MCF 10A (cell line): ENCODE data around the gene SCN2B. TPM values are rescaled to one million over a fixed set of nuclear protein-coding genes. Genes with fewer than 3 reads are reported as not detected.
A peak's percentile ranks its signal among the peaks of the same experiment; 100 is the strongest.

ENCODE experiments used
- BruUV-seq: library from RNA; stranded (reverse); fragments of 400-500 nt; replicated peaks from 2 replicates; lab custom pipeline; 2021; lab: Mats Ljungman, UMichigan
- CTCF ChIA-PET: fragments of 300-600 bp; sonication (Branson Sonifier 250); formaldehyde crosslinking; extraction: SDS; loops from one replicate; lab custom pipeline; 2021; ENCODE audit warnings: antibody characterized with exemption, inconsistent platforms; lab: Yijun Ruan, JAX
- POLR2A ChIA-PET: fragments of 300-600, 350-650 bp; sonication (Branson Sonifier 250); formaldehyde crosslinking; extraction: SDS; loops from one replicate; lab custom pipeline; 2020; ENCODE audit warnings: antibody characterized with exemption, inconsistent platforms; lab: Yijun Ruan, JAX
- DNase-seq: peaks from one replicate; pipeline ENCODE4 v3.0.0-alpha.2; 2018; ENCODE audit not compliant: unreplicated experiment
- H3K27ac Mint-ChIP-seq: one replicate; pipeline ENCODE4 v1.8.0; 2022; ENCODE audit warnings: mild to moderate bottlenecking, low read depth, mixed read lengths; ENCODE audit not compliant: unreplicated experiment
- H3K27me3 Mint-ChIP-seq: one replicate; pipeline ENCODE4 v1.8.0; 2022; ENCODE audit warnings: mixed read lengths; ENCODE audit not compliant: insufficient read depth, unreplicated experiment
- H3K36me3 Mint-ChIP-seq: one replicate; pipeline ENCODE4 v1.8.0; 2022; ENCODE audit warnings: mild to moderate bottlenecking, moderate library complexity, mixed read lengths; ENCODE audit not compliant: insufficient read depth, unreplicated experiment
- H3K4me1 Mint-ChIP-seq: one replicate; pipeline ENCODE4 v1.8.0; 2022; ENCODE audit warnings: mixed read lengths; ENCODE audit not compliant: insufficient read depth, unreplicated experiment
- H3K4me3 Mint-ChIP-seq: one replicate; pipeline ENCODE4 v1.8.0; 2022; ENCODE audit warnings: mild to moderate bottlenecking, moderate library complexity, mixed read lengths; ENCODE audit not compliant: unreplicated experiment
- H3K9me3 Mint-ChIP-seq: one replicate; pipeline ENCODE4 v1.8.0; 2022; ENCODE audit warnings: mixed read lengths; ENCODE audit not compliant: unreplicated experiment
- CTCF ChIP-seq: fragments of 200-600 bp; IDR thresholded peaks from one replicate; pipeline ENCODE4 v1.8.0; 2022; ENCODE audit warnings: antibody characterized with exemption, mild to moderate bottlenecking; ENCODE audit not compliant: unreplicated experiment
- intact Hi-C: fragments of 100-400 bp; cut with micrococcal nuclease; formaldehyde crosslinking; loops from 2 replicates; pipeline ENCODE4 v1.14.1; 2022
- total RNA-seq: library from RNA; stranded (reverse); gene quantifications from 2 replicates; pipeline ENCODE4 v1.2.3, GENCODE V29; 2022

The SCN2B gene
- total RNA-seq, 1 experiment from 2014 or later: not detected

DNA sequence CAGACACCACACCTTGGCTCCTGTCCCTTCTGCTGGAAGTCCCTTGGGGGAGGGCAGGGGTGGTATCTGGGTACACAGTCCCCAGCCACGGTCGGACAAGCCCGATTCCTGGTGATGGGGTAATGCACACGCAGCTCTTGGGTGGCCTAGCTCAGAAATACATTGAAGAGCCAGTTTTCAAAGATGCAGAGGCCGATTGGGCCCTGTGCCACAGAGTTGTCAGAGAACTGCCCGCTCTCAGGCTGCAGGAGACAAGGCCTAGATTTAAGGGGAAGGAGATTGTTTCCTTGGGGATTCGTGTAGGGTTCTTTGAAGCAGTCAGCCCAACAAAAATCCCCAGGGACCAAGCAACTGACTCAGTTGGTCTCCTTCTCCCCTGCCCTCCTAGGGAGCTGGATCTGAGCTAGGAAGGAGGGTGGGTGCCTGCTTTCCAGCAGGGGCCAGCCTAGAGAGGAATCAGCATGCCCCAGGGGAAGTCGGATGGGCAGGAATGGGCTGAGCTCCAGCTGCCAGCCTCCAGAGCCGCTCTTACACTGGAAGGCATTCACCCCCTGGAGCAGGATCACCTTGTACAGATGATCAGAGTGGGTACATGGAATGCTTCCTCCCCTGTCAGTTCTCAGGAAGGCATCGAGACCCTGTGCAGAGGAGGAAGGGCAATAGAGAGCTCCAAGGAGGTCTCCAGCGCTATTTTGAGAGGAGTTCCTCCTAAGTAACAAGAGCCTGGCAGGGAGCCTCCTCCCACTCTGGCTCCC is 20.5 kb downstream of the SCN2B start:
- Mint-ChIP-seq H3K27ac (no peak overlapping the region), H3K27me3 (peaks cover 48% of the 10 kb centered on the region), H3K4me1 (peaks cover 8% of the 10 kb centered on the region), H3K4me3 (no peak overlapping the region), H3K9me3 (no peaks in the 10 kb centered on the region), H3K36me3 (no peaks in the 10 kb centered on the region)
- intact Hi-C loops: no loop called here
- DNase-seq: no peak
- POLR2A ChIA-PET: interaction anchor here (0.6 to 1.1 kb wide), 2 partner anchors 10 to 79 kb away, joined by 3 read pairs; partner anchors contain the start of gene TMPRSS4
- BruUV-seq: no TSS peak
- TF ChIP-seq CTCF: no peak
- CTCF ChIA-PET: interaction anchor here (0.6 to 7.0 kb wide), 5 partner anchors 10 to 313 kb away, joined by 3 to 89 read pairs (median 6); no protein-coding TSS in a partner anchor

GRCh38 chr11:118154641-118155040 is 21.8 kb downstream of the SCN2B start:
- CTCF ChIA-PET: interaction anchor here (1.1 to 7.0 kb wide), 4 partner anchors 9 to 20 kb away, joined by 4 to 89 read pairs (median 8); no protein-coding TSS in a partner anchor
- intact Hi-C loops: no loop called here
- Mint-ChIP-seq H3K4me1 (peaks cover 8% of the 10 kb centered on the region), H3K9me3 (no peaks in the 10 kb centered on the region), H3K4me3 (no peak overlapping the region), H3K36me3 (no peaks in the 10 kb centered on the region), H3K27me3 (peaks cover 48% of the 10 kb centered on the region), H3K27ac (no peak overlapping the region)
- POLR2A ChIA-PET: no interaction called here
- no peak for TF ChIP-seq CTCF
- DNase-seq: no peak
- BruUV-seq: no TSS peak

DNA sequence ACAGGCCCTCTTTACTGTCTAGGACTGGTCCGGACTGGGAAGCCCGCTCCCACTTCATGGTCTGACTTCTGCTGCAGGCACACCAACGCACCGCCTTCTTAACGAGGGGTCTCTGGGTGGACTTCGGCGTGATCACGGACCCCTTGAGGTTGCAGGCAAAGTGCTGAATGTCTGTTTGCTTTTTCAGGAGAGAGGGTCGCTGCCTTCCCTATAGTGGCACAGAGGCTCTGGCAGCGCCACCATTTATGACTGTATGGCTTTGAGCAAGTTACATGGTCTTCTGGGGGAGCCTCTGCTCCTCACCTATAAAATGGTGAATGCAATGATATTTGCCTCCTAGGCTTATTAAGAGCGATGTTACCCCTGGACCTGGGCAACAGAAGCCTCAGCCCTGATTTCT is 22.5 kb downstream of the SCN2B start:
- BruUV-seq: no TSS peak
- DNase-seq: no peak
- Mint-ChIP-seq H3K4me1 (peaks cover 8% of the 10 kb centered on the region), H3K9me3 (no peaks in the 10 kb centered on the region), H3K27me3 (peaks cover 48% of the 10 kb centered on the region), H3K4me3 (peak overlapping the region; percentile 47), H3K27ac (no peak overlapping the region), H3K36me3 (no peaks in the 10 kb centered on the region)
- intact Hi-C loops: no loop called here
- no peak for TF ChIP-seq CTCF
- POLR2A ChIA-PET: no interaction called here
- CTCF ChIA-PET: interaction anchor here (0.5 to 7.0 kb wide), 5 partner anchors 16 to 350 kb away, joined by 3 to 89 read pairs (median 4); no protein-coding TSS in a partner anchor

DNA sequence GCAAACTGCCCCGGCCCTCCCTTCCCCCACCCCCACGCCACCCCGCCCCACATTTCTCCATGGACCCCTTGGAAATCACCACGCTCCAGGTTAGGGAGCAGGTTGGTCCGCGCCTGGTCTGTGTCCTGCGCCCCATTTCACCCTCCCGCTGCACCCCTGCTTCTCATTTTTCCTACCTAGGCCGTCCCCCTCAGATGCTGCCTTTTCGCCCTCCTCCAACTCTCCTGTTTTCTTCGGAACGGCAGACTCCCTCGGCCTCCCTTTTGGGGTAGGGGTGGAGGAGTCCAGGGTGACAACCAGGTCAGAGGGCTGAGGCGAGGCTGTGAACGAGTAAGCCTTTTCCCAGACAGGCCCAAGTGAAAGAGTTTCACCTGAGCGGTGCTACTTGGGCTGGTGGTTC is 22.9 kb downstream of the SCN2B start:
- no peak for DNase-seq
- H3K27ac Mint-ChIP-seq: no peak overlapping the region
- CTCF ChIA-PET: interaction anchor here (0.5 to 2.3 kb wide), 5 partner anchors 18 to 1521 kb away, joined by 3 to 17 read pairs (median 3); no protein-coding TSS in a partner anchor

More for the DNA sequence above, 22.9 kb downstream of the SCN2B start:
- Mint-ChIP-seq H3K9me3 (no peaks in the 10 kb centered on the region), H3K27me3 (peaks cover 48% of the 10 kb centered on the region), H3K4me3 (peak overlapping the region; percentile 47), H3K4me1 (peaks cover 8% of the 10 kb centered on the region), H3K36me3 (no peaks in the 10 kb centered on the region)
- BruUV-seq: no TSS peak
- POLR2A ChIA-PET: no interaction called here
- intact Hi-C loops: no loop called here
- no peak for TF ChIP-seq CTCF
